ENCODE measurements around the gene TJP1. TPM values are rescaled to one million over a fixed set of nuclear protein-coding genes. Genes with fewer than 3 reads are reported as not detected.
A peak's percentile ranks its signal among the peaks of the same experiment; 100 is the strongest.

TJP1 gene
- total and polyA plus RNA-seq, 7 experiments from 2014 or later, result not detected

- Histone ChIP-seq H3K4me3 (ENCODE audit: low read length) (no peak overlapping the region), H3K27me3 (ENCODE audit: control insufficient read depth in 2 of 2, insufficient read depth in 2 of 2, low read length in 2 of 2) (no peaks in the 10 kb centered on the region), H3K9me3 (ENCODE audit: control insufficient read depth in 2 of 3, low read length in 3 of 3) (no peaks in the 10 kb centered on the region), H3K36me3 (ENCODE audit: control insufficient read depth in 2 of 3, insufficient read depth in 3 of 3, low read length in 3 of 3) (no peaks in the 10 kb centered on the region), H3K4me1 (ENCODE audit: control insufficient read depth in 2 of 2, insufficient read depth in 2 of 2, low read length in 2 of 2) (no peaks in the 10 kb centered on the region), H3K27ac (ENCODE audit: low read depth, low read length) (no peak overlapping the region)
- Mint-ChIP-seq H3K4me3 (no peak overlapping the region), H3K9me3 (peaks cover 0 to 2% (median 0%) of the 10 kb centered on the region in 11 donors), H3K27me3 (peaks cover 7 to 51% (median 35%) of the 10 kb centered on the region in 5 donors), H3K27ac (no peak overlapping the region), H3K4me1 (no peaks in the 10 kb centered on the region), H3K36me3 (no peaks in the 10 kb centered on the region)
- DNase-seq (no peak), ATAC-seq (no peak)
- intact Hi-C loops (cut with micrococcal nuclease), result no loop called here
- POLR2A ChIA-PET, result no interaction called here
- CTCF ChIA-PET, result no interaction called here
These were observed 71.5 kb downstream of the TJP1 start for GRCh38 chr15:29750754-29751153.

GRCh38 chr15:29749365-29750086 lies 72.7 kb downstream of the TJP1 start:
- H3K4me1 ChIP-seq (ENCODE audit: control insufficient read depth in 2 of 2, insufficient read depth in 2 of 2, low read length in 2 of 2), result no peaks in the 10 kb centered on the region
- H3K36me3 Mint-ChIP-seq, result no peaks in the 10 kb centered on the region
- intact Hi-C loops (cut with micrococcal nuclease), result loop anchor here (5.0 to 10.0 kb wide), 2 partner anchors 328 to 615 kb away; no protein-coding TSS in a partner anchor
- no peak for ATAC-seq
- H3K9me3 Mint-ChIP-seq, result peaks cover 0 to 2% (median 0%) of the 10 kb centered on the region in 11 donors
- no peaks in the 10 kb centered on the region for H3K36me3 ChIP-seq (ENCODE audit: control insufficient read depth in 2 of 3, insufficient read depth in 3 of 3, low read length in 3 of 3)
- H3K9me3 ChIP-seq (ENCODE audit: control insufficient read depth in 2 of 3, low read length in 3 of 3), result no peaks in the 10 kb centered on the region
- H3K4me1 Mint-ChIP-seq, result no peaks in the 10 kb centered on the region
- no peak overlapping the region for H3K4me3 Mint-ChIP-seq
- CTCF ChIA-PET, result interaction anchor here (0.6 to 3.2 kb wide), 3 partner anchors 43 to 1328 kb away, joined by 3 to 18 read pairs (median 3); no protein-coding TSS in a partner anchor
- peaks cover 7 to 54% (median 35%) of the 10 kb centered on the region in 5 donors for H3K27me3 Mint-ChIP-seq
- no peak overlapping the region for H3K27ac ChIP-seq (ENCODE audit: low read depth, low read length)
- POLR2A ChIA-PET, result no interaction called here
- no peak overlapping the region for H3K27ac Mint-ChIP-seq
- H3K27me3 ChIP-seq (ENCODE audit: control insufficient read depth in 2 of 2, insufficient read depth in 2 of 2, low read length in 2 of 2), result no peaks in the 10 kb centered on the region
- DNase-seq, result no peak
- no peak overlapping the region for H3K4me3 ChIP-seq (ENCODE audit: low read length)

- no peaks in the 10 kb centered on the region for H3K4me1 Mint-ChIP-seq
- H3K4me3 Mint-ChIP-seq, result no peak overlapping the region
- intact Hi-C loops (cut with micrococcal nuclease), result loop anchor here (1.0 to 10.0 kb wide), 3 partner anchors 295 to 613 kb away; no protein-coding TSS in a partner anchor
- POLR2A ChIA-PET, result no interaction called here
- CTCF ChIA-PET, result interaction anchor here (0.9 to 3.2 kb wide), 4 partner anchors 176 to 327 kb away, joined by 3 to 18 read pairs (median 4); no protein-coding TSS in a partner anchor
- H3K27ac Mint-ChIP-seq, result no peak overlapping the region
- no peak for ATAC-seq
- Histone ChIP-seq H3K27ac (ENCODE audit: low read depth, low read length) (no peak overlapping the region), H3K4me1 (ENCODE audit: control insufficient read depth in 2 of 2, insufficient read depth in 2 of 2, low read length in 2 of 2) (no peaks in the 10 kb centered on the region), H3K9me3 (ENCODE audit: control insufficient read depth in 2 of 3, low read length in 3 of 3) (no peaks in the 10 kb centered on the region), H3K36me3 (ENCODE audit: control insufficient read depth in 2 of 3, insufficient read depth in 3 of 3, low read length in 3 of 3) (no peaks in the 10 kb centered on the region), H3K27me3 (ENCODE audit: control insufficient read depth in 2 of 2, insufficient read depth in 2 of 2, low read length in 2 of 2) (no peaks in the 10 kb centered on the region), H3K4me3 (ENCODE audit: low read length) (no peak overlapping the region)
- DNase-seq, result peak in 3 of 9 donors; percentile 3 to 11 (median 7)
- H3K9me3 Mint-ChIP-seq, result no peaks in the 10 kb centered on the region
- no peaks in the 10 kb centered on the region for H3K36me3 Mint-ChIP-seq
- peaks cover 4 to 54% (median 40%) of the 10 kb centered on the region in 5 donors for H3K27me3 Mint-ChIP-seq
These were observed 74.3 kb downstream of the TJP1 start for GRCh38 chr15:29747837-29748417.

GRCh38 chr15:29743475-29743874 lies 78.8 kb downstream of the TJP1 start:
- DNase-seq (no peak), ATAC-seq (no peak)
- ChIA-PET CTCF (no interaction called here), POLR2A (no interaction called here)
- Histone ChIP-seq H3K36me3 (ENCODE audit: control insufficient read depth in 2 of 3, insufficient read depth in 3 of 3, low read length in 3 of 3) (no peaks in the 10 kb centered on the region), H3K27me3 (ENCODE audit: control insufficient read depth in 2 of 2, insufficient read depth in 2 of 2, low read length in 2 of 2) (no peaks in the 10 kb centered on the region), H3K27ac (ENCODE audit: low read depth, low read length) (no peak overlapping the region), H3K4me3 (ENCODE audit: low read length) (no peak overlapping the region), H3K9me3 (ENCODE audit: control insufficient read depth in 2 of 3, low read length in 3 of 3) (no peaks in the 10 kb centered on the region), H3K4me1 (ENCODE audit: control insufficient read depth in 2 of 2, insufficient read depth in 2 of 2, low read length in 2 of 2) (no peaks in the 10 kb centered on the region)
- H3K36me3 Mint-ChIP-seq, result no peaks in the 10 kb centered on the region
- H3K9me3 Mint-ChIP-seq, result no peaks in the 10 kb centered on the region
- H3K4me1 Mint-ChIP-seq, result no peaks in the 10 kb centered on the region
- no peak overlapping the region for H3K4me3 Mint-ChIP-seq
- no peak overlapping the region for H3K27ac Mint-ChIP-seq
- H3K27me3 Mint-ChIP-seq, result peaks cover 5 to 27% (median 18%) of the 10 kb centered on the region in 5 donors
- intact Hi-C loops (cut with micrococcal nuclease), result loop anchor here in 1 of 2 donors (10.0 kb wide), 1 partner anchor 609 kb away; no protein-coding TSS in a partner anchor

GRCh38 chr15:29740692-29741311 lies 81.5 kb downstream of the TJP1 start:
- Mint-ChIP-seq H3K27ac (no peak overlapping the region), H3K9me3 (no peaks in the 10 kb centered on the region), H3K36me3 (no peaks in the 10 kb centered on the region), H3K27me3 (peaks cover 11 to 22% (median 18%) of the 10 kb centered on the region in 5 donors), H3K4me3 (no peak overlapping the region), H3K4me1 (peaks cover 0 to 6% (median 0%) of the 10 kb centered on the region in 7 donors)
- H3K27me3 ChIP-seq (ENCODE audit: control insufficient read depth in 2 of 2, insufficient read depth in 2 of 2, low read length in 2 of 2), result no peaks in the 10 kb centered on the region
- H3K9me3 ChIP-seq (ENCODE audit: control insufficient read depth in 2 of 3, low read length in 3 of 3), result no peaks in the 10 kb centered on the region
- no peak for ATAC-seq
- ChIA-PET CTCF (no interaction called here), POLR2A (interaction anchor here (0.6 kb wide), 1 partner anchor 61 kb away, joined by 3 read pairs; no protein-coding TSS in a partner anchor)
- no peak overlapping the region for H3K4me3 ChIP-seq (ENCODE audit: low read length)
- H3K36me3 ChIP-seq (ENCODE audit: control insufficient read depth in 2 of 3, insufficient read depth in 3 of 3, low read length in 3 of 3), result no peaks in the 10 kb centered on the region
- H3K4me1 ChIP-seq (ENCODE audit: control insufficient read depth in 2 of 2, insufficient read depth in 2 of 2, low read length in 2 of 2), result no peaks in the 10 kb centered on the region
- intact Hi-C loops (cut with micrococcal nuclease), result loop anchor here in 1 of 2 donors (10.0 kb wide), 1 partner anchor 606 kb away; no protein-coding TSS in a partner anchor
- no peak overlapping the region for H3K27ac ChIP-seq (ENCODE audit: low read depth, low read length)
- no peak for DNase-seq

GRCh38 chr15:29736744-29737020 lies 85.6 kb downstream of the TJP1 start:
- ChIA-PET POLR2A (no interaction called here), CTCF (no interaction called here)
- Mint-ChIP-seq H3K27me3 (peaks cover 0 to 10% (median 6%) of the 10 kb centered on the region in 5 donors), H3K9me3 (no peaks in the 10 kb centered on the region), H3K4me1 (peaks cover 0 to 9% (median 0%) of the 10 kb centered on the region in 7 donors), H3K4me3 (no peak overlapping the region), H3K36me3 (no peaks in the 10 kb centered on the region), H3K27ac (no peak overlapping the region)
- Histone ChIP-seq H3K27me3 (ENCODE audit: control insufficient read depth in 2 of 2, insufficient read depth in 2 of 2, low read length in 2 of 2) (no peaks in the 10 kb centered on the region), H3K27ac (ENCODE audit: low read depth, low read length) (no peak overlapping the region), H3K4me3 (ENCODE audit: low read length) (no peak overlapping the region), H3K9me3 (ENCODE audit: control insufficient read depth in 2 of 3, low read length in 3 of 3) (no peaks in the 10 kb centered on the region), H3K4me1 (ENCODE audit: control insufficient read depth in 2 of 2, insufficient read depth in 2 of 2, low read length in 2 of 2) (no peaks in the 10 kb centered on the region), H3K36me3 (ENCODE audit: control insufficient read depth in 2 of 3, insufficient read depth in 3 of 3, low read length in 3 of 3) (no peaks in the 10 kb centered on the region)
- DNase-seq (no peak), ATAC-seq (no peak)
- intact Hi-C loops (cut with micrococcal nuclease), result no loop called here
